CD4-positive, alpha-beta T cell treated with Interleukin-1 beta for 1 hour (primary cell): ENCODE data around the gene FEZF2.

Experiments
- DNase-seq, 2 donors: peaks; one replicate each; pipeline ENCODE4 v3.0.0-alpha.2; 2020 to 2022

Gene FEZF2

GRCh38 chr3:62323241-62323640 lies 50.1 kb downstream of the FEZF2 start:
- no peak for DNase-seq
